Effector CD8-positive, alpha-beta T cell (primary cell): ENCODE results near the gene ADIPOQ.
"Not testable (repeated sequence)": the region's sequence is repeated elsewhere in the genome, so short reads cannot be mapped to it uniquely, and the experiment has no call there.

ENCODE experiments used
- DNase-seq: peaks from one replicate; lab custom pipeline; 2025; lab: John Stamatoyannopoulos, UW

The ADIPOQ gene

GRCh38 chr3:186870421-186871201 is 28.1 kb downstream of the ADIPOQ start:
- no peak for DNase-seq

DNA sequence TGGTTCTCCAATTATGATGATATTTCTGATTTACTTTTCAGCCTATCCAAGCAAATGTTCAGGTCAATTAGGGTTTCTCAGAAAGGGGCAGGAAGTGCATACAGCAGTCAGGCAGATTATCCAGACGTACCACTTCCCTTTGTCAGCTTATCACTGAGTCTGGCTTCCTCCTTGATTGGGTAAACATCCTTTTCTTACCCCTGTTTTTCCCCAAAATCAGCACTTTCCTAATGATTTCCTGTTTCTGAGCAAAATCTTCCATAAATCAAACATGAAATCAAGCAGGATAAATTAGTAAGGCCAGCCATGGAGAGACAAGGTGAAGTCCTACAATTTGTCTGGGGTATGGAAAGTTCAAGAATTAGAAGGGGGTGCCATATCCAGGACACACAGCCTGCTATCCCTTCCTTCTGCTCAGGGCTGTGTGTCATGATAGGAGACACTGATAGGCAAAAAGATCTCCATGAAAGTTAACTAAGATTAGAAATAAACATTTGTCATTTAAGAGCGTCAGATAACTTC is 29.0 kb downstream of the ADIPOQ start:
- DNase-seq: no peak

DNA sequence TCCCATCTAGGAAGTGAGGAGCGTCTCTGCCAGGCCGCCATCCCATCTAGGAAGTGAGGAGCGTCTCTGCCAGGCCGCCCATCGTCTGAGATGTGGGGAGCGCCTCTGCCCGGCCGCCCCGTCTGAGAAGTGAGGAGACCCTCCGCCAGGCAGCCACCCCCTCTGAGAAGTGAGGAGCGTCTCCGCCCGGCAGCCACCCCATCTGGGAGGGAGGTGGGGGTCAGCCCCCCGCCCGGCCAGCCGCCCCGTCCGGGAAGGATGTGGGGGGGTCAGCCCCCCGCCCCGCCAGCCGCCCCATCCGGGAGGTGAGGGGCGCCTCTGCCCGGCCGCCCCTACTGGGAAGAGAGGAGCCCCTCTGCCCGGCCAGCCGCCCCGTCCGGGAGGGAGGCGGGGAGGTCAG is 31.3 kb downstream of the ADIPOQ start:
- not testable (repeated sequence) for DNase-seq

DNA sequence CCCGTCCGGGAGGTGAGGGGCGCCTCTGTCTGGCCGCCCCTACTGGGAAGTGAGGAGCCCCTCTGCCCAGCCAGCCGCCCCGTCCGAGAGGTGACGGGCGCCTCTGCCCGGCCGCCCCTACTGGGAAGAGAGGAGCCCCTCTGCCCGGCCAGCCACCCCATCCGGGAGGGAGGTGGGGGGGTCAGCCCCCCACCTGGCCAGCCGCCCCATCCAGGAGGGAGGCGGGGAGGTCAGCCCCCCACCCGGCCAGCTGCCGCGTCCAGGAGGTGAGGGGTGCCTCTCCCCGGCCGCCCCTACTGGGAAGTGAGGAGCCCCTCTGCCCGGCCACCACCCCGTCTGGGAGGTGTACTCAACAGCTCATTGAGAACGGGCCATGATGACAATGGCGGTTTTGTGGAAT is 31.7 kb downstream of the ADIPOQ start:
- DNase-seq: not testable (repeated sequence)

DNA sequence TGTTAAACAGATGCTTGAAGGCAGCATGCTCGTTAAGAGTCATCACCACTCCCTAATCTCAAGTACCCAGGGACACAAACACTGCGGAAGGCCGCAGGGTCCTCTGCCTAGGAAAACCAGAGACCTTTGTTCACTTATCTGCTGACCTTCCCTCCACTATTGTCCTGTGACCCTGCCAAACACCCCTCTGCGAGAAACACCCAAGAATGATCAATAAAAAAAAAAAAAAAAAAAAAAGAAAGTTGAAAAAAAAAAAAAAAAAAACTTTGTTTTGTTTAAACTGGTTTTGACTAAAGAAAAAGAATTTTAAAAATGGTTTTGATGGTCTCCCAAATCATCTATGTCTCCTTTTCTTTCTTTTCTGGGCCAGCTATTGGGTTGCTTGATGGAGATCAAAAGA is 32.3 kb downstream of the ADIPOQ start:
- DNase-seq: not testable (repeated sequence)

DNA sequence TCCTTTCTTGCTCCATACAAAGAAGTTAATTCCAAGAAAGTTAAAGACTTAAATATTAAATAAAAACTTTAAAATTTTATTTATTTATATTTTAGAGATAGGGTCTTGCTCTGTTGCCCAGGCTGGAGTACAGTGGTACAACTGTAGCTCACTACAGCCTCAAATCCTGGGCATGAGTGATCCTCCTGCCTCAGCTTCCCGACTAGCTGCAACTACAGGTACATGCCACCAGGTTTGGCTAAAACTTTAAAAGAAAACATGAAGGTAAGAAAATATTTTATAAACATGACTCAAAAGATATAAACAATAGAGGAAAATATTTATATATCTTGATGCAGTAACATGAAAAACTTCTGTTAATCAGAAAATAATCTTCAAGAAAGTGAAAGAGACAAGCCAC is 33.2 kb downstream of the ADIPOQ start:
- DNase-seq: no peak

DNA sequence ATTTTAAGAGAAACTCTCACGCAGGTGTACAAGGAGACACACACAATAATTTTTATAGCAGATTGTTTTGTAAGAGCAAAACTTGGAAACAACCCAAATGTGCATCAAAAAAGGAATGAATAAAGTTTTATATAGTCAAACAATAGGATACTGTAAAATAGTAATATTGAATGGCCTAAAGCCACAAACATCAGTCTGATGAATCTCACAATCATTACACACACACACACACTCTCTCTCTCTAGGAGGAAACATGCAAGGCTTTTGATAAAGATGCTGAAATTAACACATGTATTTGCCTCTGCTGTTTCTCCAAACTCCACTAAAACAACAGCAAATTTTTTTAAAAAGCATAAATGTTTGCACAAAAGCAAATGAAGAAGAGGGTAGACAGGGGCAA is 37.3 kb downstream of the ADIPOQ start:
- DNase-seq: no peak

DNA sequence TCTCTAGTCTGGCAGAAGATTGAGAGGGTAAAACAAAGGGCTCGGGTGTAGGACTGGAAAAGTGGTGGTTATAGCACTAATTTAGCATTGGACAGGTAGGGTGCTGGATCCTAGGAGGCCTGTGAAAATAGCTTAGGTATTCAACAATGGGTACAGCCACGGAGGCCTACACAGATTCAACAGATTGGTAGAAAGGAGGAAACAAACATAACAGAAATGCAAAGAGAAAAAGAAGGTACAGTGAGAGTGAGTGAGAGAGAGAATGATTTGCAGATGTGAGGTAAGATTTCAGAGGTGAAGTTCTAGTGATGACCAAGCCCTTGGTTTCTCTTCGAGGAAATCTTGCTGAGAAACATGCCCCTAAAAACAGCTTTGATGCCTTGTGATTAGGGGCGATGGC is 37.9 kb downstream of the ADIPOQ start:
- no peak for DNase-seq

GRCh38 chr3:186882150-186882524 is 39.6 kb downstream of the ADIPOQ start:
- DNase-seq: no peak

DNA sequence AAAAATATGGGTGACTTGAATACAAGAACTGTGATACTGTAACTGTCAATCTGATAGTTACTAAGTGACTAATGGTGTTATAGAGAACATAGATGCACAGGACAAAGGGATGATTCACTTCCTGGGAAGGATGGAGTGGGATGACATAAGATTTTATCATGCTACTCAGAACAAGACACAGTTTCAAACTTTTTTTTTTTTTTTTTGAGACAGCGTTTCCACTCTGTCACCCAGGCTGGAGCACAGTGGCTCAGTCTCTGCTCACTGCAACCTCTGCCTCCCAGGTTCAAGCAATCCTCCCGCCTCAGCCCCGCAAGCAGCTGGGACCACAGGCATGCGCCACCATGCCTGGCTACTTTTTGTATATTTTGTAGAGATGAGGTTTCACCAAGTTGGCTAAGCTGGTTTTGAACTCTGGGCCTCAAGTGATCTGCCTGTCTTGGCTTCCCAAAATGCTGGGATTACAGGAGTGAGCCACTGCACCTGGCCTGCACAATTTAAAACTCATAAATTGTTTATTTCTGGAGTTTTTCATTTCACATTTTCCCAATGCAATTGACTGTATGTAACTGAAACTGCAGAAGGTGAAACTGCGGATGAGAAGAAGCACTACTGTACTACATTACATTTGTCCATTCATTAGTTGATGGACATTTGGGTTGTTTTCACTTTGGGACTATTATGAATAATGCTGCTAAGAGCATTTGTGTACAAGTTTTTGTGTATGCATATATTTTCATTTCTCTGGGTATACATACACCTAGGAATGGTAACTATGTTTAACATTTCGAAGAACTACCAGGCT is 40.6 kb downstream of the ADIPOQ start:
- DNase-seq: no peak

- DNase-seq: no peak
These were observed 41.2 kb downstream of the ADIPOQ start for GRCh38 chr3:186883686-186884058.

GRCh38 chr3:186884868-186885267 is 42.4 kb downstream of the ADIPOQ start:
- DNase-seq: not testable (repeated sequence)

DNA sequence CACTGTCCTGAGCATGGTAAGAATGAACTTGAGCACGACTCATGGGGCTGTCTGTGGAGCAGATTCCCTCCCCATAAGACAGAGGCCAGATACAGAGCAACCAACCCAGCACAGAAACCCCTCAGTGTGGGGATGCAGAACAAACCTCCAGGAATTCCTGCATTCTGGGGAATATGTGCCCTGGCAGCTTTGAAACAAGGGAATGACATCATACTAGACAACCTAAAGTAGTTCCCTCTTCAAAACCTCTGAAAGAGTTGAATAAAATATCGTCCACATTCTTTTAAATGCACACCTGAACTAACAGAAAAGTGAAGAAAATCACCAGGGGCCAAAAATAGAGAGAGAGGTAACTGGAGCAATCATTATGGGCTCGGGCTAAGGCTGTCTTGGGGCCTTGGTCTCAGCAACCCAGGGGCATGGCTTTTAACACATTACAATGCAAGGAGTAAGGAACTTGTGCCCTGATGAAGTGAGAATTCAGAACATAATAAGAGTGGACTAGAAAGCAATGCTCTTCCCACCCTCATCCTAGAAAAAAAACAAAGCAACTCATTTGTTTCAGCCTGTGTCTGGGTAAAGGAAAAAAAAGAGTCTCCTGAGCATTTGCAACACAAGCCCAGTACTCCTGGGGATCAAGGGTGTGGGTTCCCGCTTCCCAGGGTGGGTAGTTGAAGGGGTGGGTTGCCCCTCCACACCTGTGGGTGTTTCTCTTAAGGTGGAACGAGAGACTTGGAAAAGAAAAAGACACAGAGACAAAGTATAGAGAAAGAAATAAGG is 43.9 kb downstream of the ADIPOQ start:
- no peak for DNase-seq

DNA sequence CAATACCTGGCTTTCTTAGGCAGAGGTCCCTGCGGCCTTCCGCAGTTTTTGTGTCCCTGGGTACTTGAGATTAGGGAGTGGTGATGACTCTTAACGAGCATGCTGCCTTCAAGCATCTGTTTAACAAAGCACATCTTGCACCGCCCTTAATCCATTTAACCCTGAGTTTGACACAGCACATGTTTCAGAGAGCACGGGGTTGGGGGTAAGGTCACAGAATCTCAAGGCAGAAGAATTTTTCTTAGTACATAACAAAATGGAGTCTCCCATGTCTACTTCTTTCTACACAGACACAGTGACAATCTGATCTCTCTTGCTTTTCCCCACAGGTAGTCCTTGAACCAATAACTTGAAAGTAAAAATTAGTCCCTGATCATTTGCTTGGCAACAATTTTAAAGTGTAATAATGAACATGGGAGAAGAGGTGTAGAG is 45.0 kb downstream of the ADIPOQ start:
- DNase-seq: not testable (repeated sequence)

GRCh38 chr3:186888569-186888968 is 46.1 kb downstream of the ADIPOQ start:
- DNase-seq: no peak

DNA sequence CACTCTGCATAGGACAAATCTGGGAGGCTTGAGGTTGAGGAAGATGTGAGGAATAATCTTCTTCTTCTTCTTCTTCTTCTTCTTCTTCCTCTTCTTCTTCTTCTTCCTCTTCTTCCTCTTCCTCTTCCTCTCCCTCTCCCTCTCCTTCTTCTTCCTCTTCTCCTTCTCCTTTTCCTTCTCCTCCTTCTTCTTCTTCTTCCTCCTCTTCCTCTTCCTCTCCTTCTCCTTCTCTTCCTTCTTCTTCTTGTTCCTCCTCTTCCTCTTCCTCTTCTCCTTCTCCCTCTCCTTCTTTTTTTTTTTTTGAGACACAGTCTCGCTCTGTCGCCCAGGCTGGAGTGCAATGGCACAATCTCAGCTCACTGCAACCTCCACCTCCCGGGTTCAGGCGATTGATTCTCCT is 47.2 kb downstream of the ADIPOQ start:
- DNase-seq: not testable (repeated sequence)

DNA sequence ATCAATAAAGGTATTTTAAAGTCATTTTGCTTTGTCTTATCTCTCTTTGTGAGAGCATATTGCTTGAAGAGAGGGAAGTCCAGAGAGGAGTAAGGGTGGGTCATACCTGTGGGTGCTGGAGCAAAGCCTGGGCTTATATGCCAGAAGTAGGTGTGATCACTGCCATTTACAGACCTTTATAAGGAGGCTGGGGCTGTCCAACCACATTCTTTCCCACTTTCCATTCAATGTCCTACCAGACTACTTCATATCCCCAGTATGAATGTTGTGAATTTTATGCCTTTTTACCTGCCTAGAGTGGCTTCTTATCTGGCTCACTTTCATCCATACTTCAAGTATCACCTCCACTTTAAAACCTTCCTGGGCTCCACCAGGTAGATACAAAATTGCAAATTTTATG is 48.4 kb downstream of the ADIPOQ start:
- no peak for DNase-seq

GRCh38 chr3:186893071-186893470 is 50.6 kb downstream of the ADIPOQ start:
- DNase-seq: not testable (repeated sequence)

GRCh38 chr3:186895406-186895805 is 52.9 kb downstream of the ADIPOQ start:
- DNase-seq: no peak

GRCh38 chr3:186896006-186896405 is 53.5 kb downstream of the ADIPOQ start:
- no peak for DNase-seq

DNA sequence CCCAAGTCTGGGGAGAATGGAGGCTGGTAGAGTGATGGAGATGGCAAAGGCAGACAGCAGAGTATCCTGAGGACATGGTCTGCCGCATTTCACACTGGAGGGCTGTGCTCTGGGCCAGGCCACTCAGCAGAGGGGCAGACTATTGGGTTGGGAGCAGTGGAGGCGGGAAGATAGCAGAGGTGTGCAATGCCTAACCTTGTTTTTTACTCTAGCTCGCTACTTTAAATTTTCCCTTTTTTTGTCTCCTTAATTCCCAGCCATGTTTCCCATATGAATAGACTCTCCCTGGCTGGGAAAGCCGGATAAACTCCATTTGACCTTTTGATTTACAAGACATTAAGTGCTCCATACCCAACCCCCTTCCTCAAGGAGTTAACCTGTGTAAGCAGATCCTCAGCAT is 54.4 kb downstream of the ADIPOQ start:
- no peak for DNase-seq

DNA sequence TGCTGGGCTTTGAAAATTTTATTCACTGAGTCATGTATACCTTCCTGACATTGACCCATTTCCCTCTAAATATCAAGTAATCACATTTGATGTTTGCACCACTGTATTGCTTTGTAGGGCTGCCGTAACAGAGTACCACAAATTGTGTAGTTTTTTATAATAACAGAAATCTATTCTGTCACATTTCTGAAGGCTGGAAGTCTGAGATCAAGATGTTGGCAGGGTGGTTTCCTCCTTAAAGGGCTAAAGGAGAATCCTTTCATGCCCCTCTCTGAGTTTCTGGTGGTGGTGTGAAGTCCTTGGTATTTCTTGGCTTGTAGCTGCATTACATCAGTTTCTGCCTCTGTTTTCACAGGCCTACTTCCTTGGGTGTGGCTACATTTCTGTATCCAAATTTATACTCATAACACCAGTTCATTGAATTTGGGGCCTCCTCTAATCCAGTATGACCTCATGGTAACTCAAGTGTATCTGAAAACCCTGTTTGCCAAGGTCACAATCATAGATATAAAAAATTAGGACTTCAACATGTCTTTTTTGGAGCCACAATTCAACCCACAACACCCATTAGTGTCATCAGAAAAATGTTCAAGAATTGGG is 58.7 kb downstream of the ADIPOQ start:
- no peak for DNase-seq
